Body of pancreas (tissue), 4 donors: ENCODE measurements around the gene EHD3. TPM values are rescaled to one million over a fixed set of nuclear protein-coding genes. Genes with fewer than 3 reads are reported as not detected.
"Not testable (repeated sequence)": the region's sequence is repeated elsewhere in the genome, so short reads cannot be mapped to it uniquely, and the experiment has no call there.

Experiments used
- ATAC-seq: fragments of 150-250 bp; one replicate; pipeline ENCODE4 v1.9.1; 2016
- DNase-seq, 4 donors: peaks; one replicate each; pipeline ENCODE4 v3.0.0-alpha.2; 2019
- H3K27ac ChIP-seq, 4 donors: fragments of 200-600 bp; sonication (generic); 1 replicate in 3 of 4; 2 replicates in 1 of 4; pipeline versions ENCODE4 v1.5.1 to v1.6.1; 2016 to 2019; ENCODE audit warnings: mild to moderate bottlenecking in 1 of 4, mixed read lengths in 1 of 4, moderate library complexity in 1 of 4
- H3K27me3 ChIP-seq, 2 donors: fragments of 200-600 bp; sonication (generic); one replicate each; pipeline ENCODE4 v1.6.0; 2016; ENCODE audit warnings: mild to moderate bottlenecking in 1 of 2
- H3K36me3 ChIP-seq, 2 donors: fragments of 200-600 bp; sonication (generic); replicated peaks in 1 of 2; 2 replicates each; pipeline ENCODE4 v1.5.1; 2016; ENCODE audit warnings: low read depth in 2 of 2; ENCODE audit not compliant: insufficient read depth in 1 of 2
- H3K4me1 ChIP-seq: fragments of 200-600 bp; sonication (generic); one replicate; pipeline ENCODE4 v1.6.0; 2016
- H3K4me3 ChIP-seq, 2 donors: fragments of 200-600 bp; sonication (generic); 1 replicate in 1 of 2; 2 replicates in 1 of 2; pipeline ENCODE4 v1.5.1; 2016 to 2019
- H3K9me3 ChIP-seq, 3 donors: fragments of 200-600 bp; sonication (generic); 1 replicate in 2 of 3; 2 replicates in 1 of 3; pipeline ENCODE4 v1.5.1; 2016
- POLR2A ChIP-seq, 3 donors: fragments of 450-650 bp; IDR thresholded peaks; one replicate each; pipeline ENCODE4 v1.6.1; 2016; ENCODE audit warnings: antibody characterized with exemption in 3 of 3, mild to moderate bottlenecking in 2 of 3
- WGBS, 2 donors: methylation state at CpG; one replicate each; pipeline ENCODE4 v1.1.5; 2017; 5-methylcytosine and 5-hydroxymethylcytosine counted together
- intact Hi-C: fragments of 100-400 bp; cut with DNase I; formaldehyde crosslinking; loops from one replicate; pipeline ENCODE4 v1.15.1; 2023
- total RNA-seq, 2 donors: library from RNA; depleted of rRNA; stranded (reverse); fragments of >200 nt; gene quantifications; one replicate each; pipeline ENCODE4 v1.1.0, GENCODE V29; 2016
- TF ChIP-seq, protein P1 (sequence below), 7 experiments: fragments of 450-650 bp in 4 of 7; fragments of 200-600 bp in 3 of 7; sonication (generic) in 3 of 7; IDR thresholded peaks; one replicate each; pipeline ENCODE4 v1.5.1; 2016 to 2019; ENCODE audit warnings: antibody characterized with exemption in 7 of 7

The EHD3 gene
- total RNA-seq, 2 donors from 2014 or later: 0.99 to 2.3 TPM

DNA sequence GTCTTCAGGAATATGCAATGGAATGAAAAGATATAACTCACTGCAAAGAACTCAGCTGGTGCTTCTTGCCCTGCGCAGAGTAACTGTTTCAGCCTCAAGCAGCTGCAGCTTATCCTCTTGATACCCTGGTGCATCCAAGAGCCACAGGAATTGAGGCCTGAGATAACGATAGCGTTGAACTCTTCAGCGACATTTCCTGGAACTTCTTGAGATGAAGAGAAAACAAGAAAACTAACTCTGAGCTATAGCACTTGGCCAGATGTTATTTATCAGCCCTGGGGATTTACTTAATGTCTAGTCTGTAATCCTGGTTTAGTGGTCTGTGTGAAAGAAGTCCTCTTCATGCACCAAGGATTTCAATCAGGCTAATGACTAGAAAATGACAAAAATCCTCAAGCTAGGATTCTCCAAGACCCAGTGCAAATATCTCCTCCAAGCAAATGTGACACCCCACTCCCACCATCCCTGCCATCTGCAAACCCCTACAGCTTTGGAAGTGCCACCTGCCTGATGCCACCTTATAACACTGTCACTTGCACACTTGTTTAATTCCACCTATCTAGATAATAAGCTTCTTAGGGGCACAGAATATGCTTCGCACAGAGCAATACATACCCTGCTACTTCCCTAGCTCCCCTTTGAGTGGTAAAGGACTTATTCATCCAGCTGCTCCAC is 40.6 kb downstream of the EHD3 start:
- Histone ChIP-seq H3K4me1 (no peaks in the 10 kb centered on the region), H3K9me3 (no peaks in the 10 kb centered on the region), H3K27ac (no peak overlapping the region), H3K4me3 (no peak overlapping the region), H3K36me3 (no peaks in the 10 kb centered on the region), H3K27me3 (no peaks in the 10 kb centered on the region)
- 66 to 84% methylated on average over 5 of the region's 5 CpGs for WGBS, 2 donors
- ATAC-seq (no peak), DNase-seq (peak in 1 of 4 donors; percentile 4)
- intact Hi-C loops: no loop called here
- TF ChIP-seq, protein P1, sequence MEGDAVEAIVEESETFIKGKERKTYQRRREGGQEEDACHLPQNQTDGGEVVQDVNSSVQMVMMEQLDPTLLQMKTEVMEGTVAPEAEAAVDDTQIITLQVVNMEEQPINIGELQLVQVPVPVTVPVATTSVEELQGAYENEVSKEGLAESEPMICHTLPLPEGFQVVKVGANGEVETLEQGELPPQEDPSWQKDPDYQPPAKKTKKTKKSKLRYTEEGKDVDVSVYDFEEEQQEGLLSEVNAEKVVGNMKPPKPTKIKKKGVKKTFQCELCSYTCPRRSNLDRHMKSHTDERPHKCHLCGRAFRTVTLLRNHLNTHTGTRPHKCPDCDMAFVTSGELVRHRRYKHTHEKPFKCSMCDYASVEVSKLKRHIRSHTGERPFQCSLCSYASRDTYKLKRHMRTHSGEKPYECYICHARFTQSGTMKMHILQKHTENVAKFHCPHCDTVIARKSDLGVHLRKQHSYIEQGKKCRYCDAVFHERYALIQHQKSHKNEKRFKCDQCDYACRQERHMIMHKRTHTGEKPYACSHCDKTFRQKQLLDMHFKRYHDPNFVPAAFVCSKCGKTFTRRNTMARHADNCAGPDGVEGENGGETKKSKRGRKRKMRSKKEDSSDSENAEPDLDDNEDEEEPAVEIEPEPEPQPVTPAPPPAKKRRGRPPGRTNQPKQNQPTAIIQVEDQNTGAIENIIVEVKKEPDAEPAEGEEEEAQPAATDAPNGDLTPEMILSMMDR (IDR thresholded peaks at IDR 0.05): no peak
- no peak for TF ChIP-seq POLR2A (IDR thresholded peaks at IDR 0.05)

DNA sequence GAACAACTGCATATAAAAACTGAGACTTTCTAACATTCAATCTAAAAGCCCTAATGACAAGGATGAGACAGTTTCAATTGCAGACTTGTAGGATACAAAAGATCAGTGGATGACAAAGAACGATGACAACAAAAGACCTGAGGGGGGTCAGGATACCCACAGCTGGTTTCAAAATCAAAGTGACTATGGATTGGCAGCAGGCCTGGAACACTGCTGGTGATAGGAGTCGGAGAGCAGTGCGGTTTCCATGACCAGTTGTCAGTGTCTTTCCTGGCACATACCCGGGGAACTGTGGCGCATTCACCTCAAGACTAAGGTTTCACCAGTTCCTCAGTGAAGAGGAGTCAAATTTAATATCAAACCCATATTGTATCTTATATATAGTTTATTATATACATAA is 42.0 kb downstream of the EHD3 start:
- TF ChIP-seq POLR2A (IDR thresholded peaks at IDR 0.05): no peak
- TF ChIP-seq, protein P1 (IDR thresholded peaks at IDR 0.05): no peak
- Histone ChIP-seq H3K36me3 (no peaks in the 10 kb centered on the region), H3K27ac (no peak overlapping the region)

DNA sequence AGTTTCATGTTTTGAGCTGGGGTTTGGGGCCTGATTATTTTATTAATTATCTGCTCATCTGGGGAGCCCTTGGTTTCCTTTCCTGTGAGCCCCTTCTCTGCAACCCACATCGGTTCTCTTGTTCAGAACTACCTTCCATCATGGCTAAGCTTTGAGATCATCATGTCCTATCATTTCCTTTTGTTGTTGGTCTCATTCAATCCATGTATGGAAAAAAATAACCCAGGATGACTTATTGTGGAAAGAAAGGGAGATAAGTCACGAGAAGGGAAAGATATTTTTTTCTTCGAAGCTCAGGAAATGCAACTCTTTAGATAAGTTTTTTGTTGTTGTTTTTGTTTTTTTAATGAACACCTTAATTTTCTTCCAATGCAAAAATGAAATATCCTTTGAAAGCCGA is 43.7 kb downstream of the EHD3 start:
- no peaks in the 10 kb centered on the region for H3K36me3 ChIP-seq
- intact Hi-C loops: no loop called here
- no peak overlapping the region for H3K27ac ChIP-seq
- no peaks in the 10 kb centered on the region for H3K27me3 ChIP-seq
- H3K4me3 ChIP-seq: no peak overlapping the region
- no peaks in the 10 kb centered on the region for H3K9me3 ChIP-seq
- 69 to 72% methylated on average over 4 of the region's 4 CpGs for WGBS, 2 donors
- ATAC-seq (no peak), DNase-seq (no peak)
- TF ChIP-seq, protein P1 (IDR thresholded peaks at IDR 0.05): no peak
- no peak for TF ChIP-seq POLR2A (IDR thresholded peaks at IDR 0.05)
- H3K4me1 ChIP-seq: no peaks in the 10 kb centered on the region

More for the DNA sequence above, 42.0 kb downstream of the EHD3 start:
- ATAC-seq (no peak), DNase-seq (no peak)
- Histone ChIP-seq H3K4me1 (no peaks in the 10 kb centered on the region), H3K9me3 (no peaks in the 10 kb centered on the region), H3K4me3 (no peak overlapping the region), H3K27me3 (no peaks in the 10 kb centered on the region)
- WGBS, 2 donors: 40 to 53% methylated on average over 5 of the region's 5 CpGs
- intact Hi-C loops: no loop called here

DNA sequence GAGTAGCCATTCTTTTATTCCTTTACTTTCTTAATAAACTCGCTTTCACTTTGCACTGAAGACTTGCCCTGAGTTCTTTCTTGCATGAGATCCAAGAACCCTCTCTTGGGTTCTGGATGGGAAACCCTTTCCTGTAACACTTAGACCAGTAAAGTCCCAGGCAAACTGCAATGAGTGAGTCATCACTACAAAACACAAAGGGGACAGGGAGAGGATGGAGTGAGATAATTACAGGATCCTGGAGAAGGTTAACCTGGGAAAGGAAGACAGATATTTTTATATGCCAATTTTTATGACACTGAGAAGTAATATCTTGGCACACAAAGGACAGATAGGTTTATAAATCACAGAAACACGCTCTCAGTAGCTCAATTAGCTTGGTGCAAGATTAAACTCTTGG is 48.7 kb downstream of the EHD3 start:
- H3K27ac ChIP-seq: no peak overlapping the region
- no peaks in the 10 kb centered on the region for H3K9me3 ChIP-seq
- no peaks in the 10 kb centered on the region for H3K27me3 ChIP-seq
- H3K4me1 ChIP-seq: no peaks in the 10 kb centered on the region
- 55 to 63% methylated on average over 2 of the region's 2 CpGs for WGBS, 2 donors
- ATAC-seq (no peak), DNase-seq (no peak)
- TF ChIP-seq, protein P1 (IDR thresholded peaks at IDR 0.05): no peak
- no peaks in the 10 kb centered on the region for H3K36me3 ChIP-seq
- H3K4me3 ChIP-seq: no peak overlapping the region
- intact Hi-C loops: no loop called here

DNA sequence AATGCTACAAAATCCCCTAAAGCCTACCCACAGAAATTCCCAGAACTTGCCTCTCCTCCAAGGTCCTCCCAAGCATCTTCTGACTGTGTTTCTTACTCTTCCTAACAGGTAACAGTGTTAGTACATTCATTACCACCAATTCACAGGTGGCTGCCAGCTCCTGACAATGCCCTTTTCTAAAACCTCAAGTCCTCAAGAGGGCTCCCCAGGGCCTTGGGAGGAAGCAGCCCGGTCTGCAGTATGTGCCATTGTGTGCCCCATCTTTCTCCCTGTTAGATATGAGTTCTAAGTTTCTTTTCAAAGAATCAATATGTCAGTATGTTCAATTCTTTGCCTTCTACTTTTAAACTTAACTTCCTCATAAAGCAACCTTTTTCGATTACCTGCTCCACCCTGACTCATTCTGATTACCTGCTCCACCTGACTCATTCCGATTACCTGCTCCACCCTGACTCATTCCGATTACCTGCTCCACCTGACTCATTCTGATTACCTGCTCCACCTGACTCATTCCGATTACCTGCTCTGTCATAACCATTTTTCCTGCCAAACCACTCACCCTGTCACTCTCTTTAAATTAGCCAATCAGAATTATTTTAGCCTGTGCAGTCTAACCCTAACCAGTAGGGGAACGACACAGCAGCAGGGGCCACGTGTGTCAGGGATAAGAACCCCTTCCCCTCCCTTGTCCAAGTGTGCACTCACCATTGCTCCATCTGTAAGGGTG is 49.4 kb downstream of the EHD3 start:
- 57 to 58% methylated on average over 7 of the region's 7 CpGs for WGBS, 2 donors
- H3K27ac ChIP-seq, H3K36me3 ChIP-seq, ATAC-seq, H3K9me3 ChIP-seq, H3K4me1 ChIP-seq, DNase-seq, intact Hi-C loops, H3K27me3 ChIP-seq, H3K4me3 ChIP-seq: not testable (repeated sequence)
